NCI-H524 (cell line): Measurements from ENCODE around the gene FKBP5.
"Not testable (repeated sequence)": the region's sequence is repeated elsewhere in the genome, so short reads cannot be mapped to it uniquely, and the experiment has no call there.

Experiments used
- DNase-seq, 2 experiments: peaks; one replicate each; lab custom pipeline; 2025; lab: John Stamatoyannopoulos, UW

FKBP5 gene

GRCh38 chr6:35611240-35611639 is 77.5 kb downstream of the FKBP5 start:
- no peak for DNase-seq

- DNase-seq, result no peak
Observed at GRCh38 chr6:35610830-35611229, 77.9 kb downstream of the FKBP5 start.

GRCh38 chr6:35609588-35609987 is 79.1 kb downstream of the FKBP5 start:
- DNase-seq, result no peak

- DNase-seq, result no peak
Observed at GRCh38 chr6:35607517-35608233, 81.0 kb downstream of the FKBP5 start.

GRCh38 chr6:35605600-35605999 is 83.1 kb downstream of the FKBP5 start:
- DNase-seq, result no peak

- DNase-seq, result no peak
Observed at GRCh38 chr6:35603326-35604202, 85.2 kb downstream of the FKBP5 start.

GRCh38 chr6:35602133-35602946 is 86.4 kb downstream of the FKBP5 start:
- no peak for DNase-seq

- no peak for DNase-seq
Observed at GRCh38 chr6:35601331-35602132, 87.2 kb downstream of the FKBP5 start.

GRCh38 chr6:35600659-35601125 is 88.0 kb downstream of the FKBP5 start:
- no peak for DNase-seq

- DNase-seq, result no peak
Observed at GRCh38 chr6:35599761-35600658, 88.7 kb downstream of the FKBP5 start.

- not testable (repeated sequence) for DNase-seq
Observed at GRCh38 chr6:35598621-35599020, 90.1 kb downstream of the FKBP5 start.

GRCh38 chr6:35596448-35597442 is 92.0 kb downstream of the FKBP5 start:
- DNase-seq, result no peak

GRCh38 chr6:35594503-35595186 is 94.1 kb downstream of the FKBP5 start:
- DNase-seq, result no peak

GRCh38 chr6:35592178-35592577 is 96.5 kb downstream of the FKBP5 start:
- DNase-seq, result no peak

- DNase-seq, result no peak
Observed at GRCh38 chr6:35590622-35591066, 98.1 kb downstream of the FKBP5 start.

- no peak for DNase-seq
Observed at GRCh38 chr6:35589904-35590303, 98.8 kb downstream of the FKBP5 start.

- DNase-seq, result no peak
Observed at GRCh38 chr6:35589201-35589739, 99.4 kb downstream of the FKBP5 start.

- DNase-seq, result no peak
Observed at GRCh38 chr6:35587167-35587566, 101.5 kb downstream of the FKBP5 start.
